SIG-M5 (cell line): ENCODE results near the gene CCIN.

ENCODE experiments used
- DNase-seq: peaks from one replicate; lab custom pipeline; 2025; lab: John Stamatoyannopoulos, UW

CCIN gene

GRCh38 chr9:36191686-36192085 is 22.5 kb downstream of the CCIN start:
- DNase-seq = no peak

- DNase-seq = no peak
These were observed 23.0 kb downstream of the CCIN start for GRCh38 chr9:36192196-36192595.

GRCh38 chr9:36193023-36193422 is 23.8 kb downstream of the CCIN start:
- no peak for DNase-seq

- DNase-seq = no peak
These were observed 25.3 kb downstream of the CCIN start for GRCh38 chr9:36194326-36195000.

- DNase-seq = no peak
These were observed 35.8 kb downstream of the CCIN start for GRCh38 chr9:36204906-36205547.

- no peak for DNase-seq
These were observed 37.8 kb downstream of the CCIN start for GRCh38 chr9:36207016-36207415.

GRCh38 chr9:36207546-36208012 is 38.4 kb downstream of the CCIN start:
- no peak for DNase-seq

- no peak for DNase-seq
These were observed 39.5 kb downstream of the CCIN start for GRCh38 chr9:36208521-36209253.

- no peak for DNase-seq
These were observed 41.5 kb downstream of the CCIN start for GRCh38 chr9:36210722-36211121.

GRCh38 chr9:36211510-36211909 is 42.3 kb downstream of the CCIN start:
- DNase-seq = no peak

- DNase-seq = no peak
These were observed 44.2 kb downstream of the CCIN start for GRCh38 chr9:36213387-36213786.

GRCh38 chr9:36213989-36214388 is 44.8 kb downstream of the CCIN start:
- DNase-seq = no peak

- no peak for DNase-seq
These were observed 45.4 kb downstream of the CCIN start for GRCh38 chr9:36214571-36214970.

GRCh38 chr9:36217256-36217968 is 48.2 kb downstream of the CCIN start:
- no peak for DNase-seq

- DNase-seq = no peak
These were observed 48.8 kb downstream of the CCIN start for GRCh38 chr9:36218011-36218410.

GRCh38 chr9:36218411-36218901 is 49.3 kb downstream of the CCIN start:
- no peak for DNase-seq
